RCC 7860 (cell line): Measurements from ENCODE around the gene PRB4.
"Not testable (repeated sequence)": the region's sequence is repeated elsewhere in the genome, so short reads cannot be mapped to it uniquely, and the experiment has no call there.

Experiments
- DNase-seq: peaks from one replicate; pipeline ENCODE4 v3.0.0-alpha.2; 2015; ENCODE audit warnings: low spot score
- FAIRE-seq: peaks from 2 replicates; lab custom pipeline; 2012; peaks lifted over from hg19 to GRCh38; lab: Jason Lieb, UNC

PRB4 gene

DNA sequence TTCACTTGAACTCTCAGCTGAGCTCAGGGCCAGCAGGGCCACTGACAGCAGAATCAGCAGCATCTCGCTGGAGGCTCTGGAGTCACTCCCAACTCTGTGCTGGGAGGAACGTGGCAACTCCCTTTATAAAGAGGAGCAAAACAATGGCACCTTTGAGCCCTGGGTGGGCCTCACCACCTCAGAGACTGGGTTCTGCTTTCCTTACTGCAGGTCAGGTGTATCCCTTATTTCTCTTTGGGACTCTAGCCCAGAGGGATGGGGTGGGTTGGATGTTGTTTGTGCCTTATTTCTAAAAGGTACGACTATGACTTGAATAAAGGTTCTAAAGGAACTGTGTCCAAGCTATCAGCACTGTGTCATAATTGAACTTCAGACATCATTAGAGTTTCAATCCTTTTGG is at the start of gene PRB4:
PRB4 (minus strand) TSS at position 101 of the 400 bp plus-strand sequence; CDS start at position 63, 38 bp downstream.
- DNase-seq (no peak), FAIRE-seq (no peak)

DNA sequence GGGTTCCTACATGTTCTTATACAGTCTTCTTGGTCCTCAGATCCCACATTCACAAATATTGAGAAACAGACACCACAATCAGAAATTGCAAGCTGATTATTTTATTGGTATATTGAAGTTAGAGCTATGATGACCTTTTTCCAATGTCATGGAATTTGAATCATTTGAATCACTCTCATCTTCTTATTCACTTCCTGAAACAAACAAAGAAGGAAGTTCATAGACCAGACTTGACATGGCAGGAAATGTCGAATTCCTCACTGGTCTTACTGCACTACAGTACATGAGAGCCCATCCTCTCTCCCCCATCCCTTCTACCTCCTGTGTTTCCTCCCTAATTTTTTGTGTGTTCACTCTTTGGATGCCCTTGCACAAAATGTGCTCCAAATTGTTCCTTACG is 41.5 kb upstream of the PRB4 start:
- not testable (repeated sequence) for FAIRE-seq, DNase-seq

DNA sequence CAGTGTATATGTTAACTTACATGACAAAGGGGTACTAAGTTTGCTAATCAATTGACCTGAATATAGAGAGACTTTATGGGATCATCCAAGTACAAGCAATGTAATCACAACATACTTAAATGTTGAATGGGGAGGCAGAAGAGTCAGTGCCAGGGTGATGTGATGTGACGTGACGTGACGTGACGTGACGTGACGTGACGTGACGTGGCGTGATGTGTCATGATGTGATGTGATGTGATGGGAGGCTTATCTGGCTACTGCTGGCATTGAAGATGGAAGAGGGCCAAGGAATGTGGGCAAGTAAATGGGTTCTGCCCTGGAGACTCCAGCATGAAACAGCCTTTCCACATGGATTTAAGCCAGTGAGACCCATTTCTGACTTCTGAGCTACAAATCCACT is 38.2 kb upstream of the PRB4 start:
- DNase-seq (no peak), FAIRE-seq (no peak)

DNA sequence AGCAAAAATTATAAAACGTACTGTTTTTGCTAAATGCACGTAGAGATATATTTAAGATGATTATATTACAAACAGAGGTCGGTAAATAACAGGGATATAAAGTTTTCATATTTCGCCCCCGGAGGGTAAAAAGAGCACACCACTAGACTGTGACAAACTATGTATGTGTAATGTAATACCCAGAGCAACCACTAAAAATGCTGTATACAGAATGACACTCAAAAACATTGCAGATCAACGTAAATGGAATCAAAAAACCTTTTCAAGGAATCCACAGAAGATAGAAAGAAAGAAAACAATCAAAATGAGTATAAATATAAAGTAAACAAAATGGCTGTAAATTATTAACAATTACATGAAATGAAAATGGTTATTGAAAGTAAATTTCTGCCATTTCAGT is 37.6 kb upstream of the PRB4 start:
- no peak for FAIRE-seq
- no peak for DNase-seq

DNA sequence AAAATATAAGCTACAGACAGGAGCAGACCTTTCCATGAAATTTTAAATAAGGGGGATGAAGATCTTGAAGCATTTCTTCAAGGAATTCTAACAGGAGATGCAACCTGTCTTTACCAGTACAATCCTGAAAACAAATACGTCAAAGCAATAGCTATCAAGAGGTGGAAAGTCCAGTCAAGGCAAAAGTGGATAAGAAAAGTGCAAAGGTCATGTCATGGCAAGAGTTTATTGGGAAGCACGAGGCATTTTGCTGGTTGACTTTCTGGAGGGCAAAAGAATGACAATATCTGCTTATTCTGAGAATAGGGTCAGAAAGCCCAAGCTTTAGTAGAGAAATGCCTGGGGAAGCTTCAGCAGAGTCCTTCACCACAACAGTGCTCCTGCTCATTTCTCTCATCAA is 34.3 kb upstream of the PRB4 start:
- DNase-seq, result no peak
- FAIRE-seq, result no peak

DNA sequence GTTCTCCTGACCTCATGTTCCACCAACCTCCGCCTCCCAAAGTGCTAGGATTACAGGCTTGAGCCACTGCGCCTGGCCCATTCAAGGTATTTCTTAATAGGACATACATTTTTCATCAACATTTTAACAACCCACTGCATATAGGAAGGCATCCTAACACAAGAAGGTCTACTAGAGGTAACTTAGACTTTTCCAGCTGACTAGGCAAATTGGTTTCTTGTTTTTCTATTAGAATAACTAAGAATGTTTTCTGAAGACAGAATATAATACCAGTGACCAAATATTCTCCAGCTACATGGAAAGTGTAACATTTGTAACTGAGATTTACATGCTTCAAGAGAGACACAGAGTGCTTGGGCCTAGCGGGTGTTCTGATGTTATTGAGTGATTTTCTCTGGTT is 14.2 kb upstream of the PRB4 start:
- FAIRE-seq (no peak), DNase-seq (no peak)

DNA sequence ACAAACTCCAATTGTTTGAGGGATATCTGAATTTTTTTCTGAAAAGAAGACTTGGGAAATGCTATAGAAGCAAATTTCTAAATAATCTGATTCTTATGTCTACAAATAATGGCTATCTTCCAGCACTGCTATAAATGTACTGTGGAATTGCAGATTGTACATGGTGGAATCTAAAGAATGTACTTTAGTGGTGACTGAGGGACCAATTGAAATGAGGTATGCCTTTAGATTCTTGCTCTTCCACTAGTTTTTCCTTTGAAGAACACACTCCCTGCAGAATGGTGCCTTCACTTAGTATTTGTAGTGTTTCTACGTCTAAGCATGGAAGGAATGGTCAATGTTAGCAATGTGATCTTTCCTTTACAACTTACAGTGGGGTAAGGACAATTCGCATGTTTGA is 11.7 kb upstream of the PRB4 start:
- no peak for DNase-seq
- no peak for FAIRE-seq

DNA sequence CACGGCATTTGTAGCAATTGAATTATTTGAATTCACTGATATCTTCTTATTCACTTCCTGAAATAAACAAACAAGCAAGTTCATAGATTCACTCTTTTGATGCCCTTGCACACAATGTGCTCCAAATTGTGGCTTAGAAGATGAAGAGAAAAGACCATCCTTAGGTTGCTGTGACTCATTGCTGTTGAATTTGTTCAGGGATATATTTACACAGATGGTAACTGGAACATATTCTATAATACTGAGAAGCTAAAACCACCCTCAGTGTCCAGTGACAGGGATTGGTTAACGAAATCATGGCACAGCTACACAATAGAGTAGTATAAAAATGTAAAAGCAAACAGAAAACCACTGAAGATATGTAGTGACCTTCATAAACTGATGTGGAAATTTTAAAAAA is 3.1 kb downstream of the PRB4 start:
- DNase-seq (no peak), FAIRE-seq (no peak)

DNA sequence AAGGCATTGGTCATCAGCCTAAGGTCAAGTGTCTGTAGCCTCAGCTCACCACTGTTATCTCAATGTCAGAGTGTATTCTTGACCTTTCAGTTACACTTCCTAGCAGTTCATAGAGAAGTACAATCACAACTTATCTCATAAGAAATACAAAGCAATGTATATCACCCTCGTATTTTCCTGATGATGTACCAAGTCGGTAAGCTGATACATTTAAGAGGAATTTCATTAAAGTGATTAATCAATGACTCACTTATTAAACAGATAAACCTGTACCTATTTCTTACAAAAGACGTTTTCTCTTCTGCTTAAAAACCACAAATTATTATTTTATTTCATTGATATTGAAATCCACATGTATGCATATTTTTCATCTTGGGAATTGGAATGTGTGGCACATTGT is 36.8 kb downstream of the PRB4 start:
- no peak for DNase-seq
- FAIRE-seq, result no peak

DNA sequence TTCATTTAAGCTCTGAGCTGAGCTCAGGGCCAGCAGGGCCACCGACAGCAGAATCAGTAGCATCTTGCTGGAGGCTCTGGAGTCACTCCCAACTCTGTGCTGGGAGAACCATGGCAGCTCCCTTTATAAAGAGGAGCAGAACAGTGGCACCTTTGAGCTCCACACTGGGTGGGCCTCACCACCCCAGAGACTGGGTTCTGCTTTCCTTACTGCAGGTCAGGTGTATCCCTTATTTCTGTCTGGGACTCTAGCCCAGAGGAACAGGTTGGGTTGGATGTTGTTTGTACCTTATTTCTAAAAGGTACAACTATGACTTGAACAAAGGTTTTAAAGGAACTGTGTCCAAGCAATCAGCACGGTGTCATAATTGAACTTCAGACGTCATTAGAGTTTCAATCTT is 40.6 kb downstream of the PRB4 start, which contains the start of gene PRB3:
PRB3 (minus strand) TSS at position 101 of the 400 bp plus-strand sequence; CDS start at position 63, 38 bp downstream.
- DNase-seq, result peak; percentile 1
- no peak for FAIRE-seq

DNA sequence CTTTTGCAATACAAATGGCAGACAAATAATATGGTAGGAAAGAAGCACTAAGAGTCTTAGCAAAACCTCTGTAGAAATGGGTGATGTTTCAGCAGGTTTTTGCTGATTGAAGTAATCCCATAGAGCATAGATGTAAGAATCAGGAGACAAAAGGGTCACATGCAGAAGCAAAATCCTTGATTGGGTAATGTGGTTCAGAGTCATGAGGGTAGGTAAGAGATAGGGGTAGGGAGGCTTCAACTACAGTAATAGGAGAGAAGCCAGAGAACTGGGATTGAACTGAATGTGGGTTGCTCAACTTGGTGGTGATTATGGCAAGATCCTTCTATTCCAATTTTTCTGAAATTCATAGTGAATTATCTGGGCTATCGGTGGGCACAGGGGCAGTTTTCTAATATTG is 45.7 kb downstream of the PRB4 start:
- DNase-seq (no peak), FAIRE-seq (no peak)
